ENCODE results near the gene PPP1R9A. TPM values are rescaled to one million over a fixed set of nuclear protein-coding genes. Genes with fewer than 3 reads are reported as not detected.

The PPP1R9A gene
- polyA plus RNA-seq, 1 donor from 2014 or later = 52.8 TPM

DNA sequence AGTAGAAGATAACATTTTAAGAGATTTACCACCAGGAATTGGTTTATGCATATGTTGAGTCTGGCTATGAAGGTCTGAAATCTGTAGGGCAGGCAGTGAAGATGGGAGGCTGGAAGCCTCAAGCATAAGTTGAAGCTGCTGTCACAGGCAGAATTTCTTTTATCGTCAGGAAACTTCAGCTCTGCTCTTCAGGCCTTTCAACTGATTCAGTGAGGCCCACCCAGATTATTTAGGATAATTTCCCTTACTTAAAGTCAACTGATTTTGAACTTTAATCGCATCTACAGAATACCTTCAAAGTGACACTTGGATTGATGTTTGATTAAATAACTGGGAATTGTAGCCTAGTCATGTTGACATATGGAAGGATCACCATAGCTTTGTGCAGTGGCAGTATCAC is 190.5 kb downstream of the PPP1R9A start:
- no peak overlapping the region for H3K9ac ChIP-seq (ENCODE audit: low read length)
- H3K4me2 ChIP-seq (ENCODE audit: low read length) = no peak overlapping the region
- H3K9me3 ChIP-seq (ENCODE audit: low read length) = no peaks in the 10 kb centered on the region
- H2AFZ ChIP-seq (ENCODE audit: low read depth, low read length) = no peak overlapping the region
- TF ChIP-seq, protein P1, sequence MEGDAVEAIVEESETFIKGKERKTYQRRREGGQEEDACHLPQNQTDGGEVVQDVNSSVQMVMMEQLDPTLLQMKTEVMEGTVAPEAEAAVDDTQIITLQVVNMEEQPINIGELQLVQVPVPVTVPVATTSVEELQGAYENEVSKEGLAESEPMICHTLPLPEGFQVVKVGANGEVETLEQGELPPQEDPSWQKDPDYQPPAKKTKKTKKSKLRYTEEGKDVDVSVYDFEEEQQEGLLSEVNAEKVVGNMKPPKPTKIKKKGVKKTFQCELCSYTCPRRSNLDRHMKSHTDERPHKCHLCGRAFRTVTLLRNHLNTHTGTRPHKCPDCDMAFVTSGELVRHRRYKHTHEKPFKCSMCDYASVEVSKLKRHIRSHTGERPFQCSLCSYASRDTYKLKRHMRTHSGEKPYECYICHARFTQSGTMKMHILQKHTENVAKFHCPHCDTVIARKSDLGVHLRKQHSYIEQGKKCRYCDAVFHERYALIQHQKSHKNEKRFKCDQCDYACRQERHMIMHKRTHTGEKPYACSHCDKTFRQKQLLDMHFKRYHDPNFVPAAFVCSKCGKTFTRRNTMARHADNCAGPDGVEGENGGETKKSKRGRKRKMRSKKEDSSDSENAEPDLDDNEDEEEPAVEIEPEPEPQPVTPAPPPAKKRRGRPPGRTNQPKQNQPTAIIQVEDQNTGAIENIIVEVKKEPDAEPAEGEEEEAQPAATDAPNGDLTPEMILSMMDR (IDR thresholded peaks at IDR 0.05; ENCODE audit: poor library complexity, severe bottlenecking) = no peak
- TF ChIP-seq POLR2AphosphoS5 (IDR thresholded peaks at IDR 0.05) (no peak), EZH2 (IDR thresholded peaks at IDR 0.05; ENCODE audit: borderline replicate concordance, insufficient read depth, low read length, poor library complexity, severe bottlenecking) (no peak), SMC3 (conservative IDR thresholded peaks at IDR 0.05; ENCODE audit: poor library complexity) (no peak), MXI1 (conservative IDR thresholded peaks at IDR 0.05; ENCODE audit: poor library complexity, severe bottlenecking) (no peak), RAD21 (conservative IDR thresholded peaks at IDR 0.05) (no peak), REST (IDR thresholded peaks at IDR 0.05; ENCODE audit: borderline replicate concordance) (no peak), TAF1 (IDR thresholded peaks at IDR 0.05; ENCODE audit: low read depth) (no peak), EP300 (conservative IDR thresholded peaks at IDR 0.05; ENCODE audit: poor library complexity, severe bottlenecking) (no peak)
- no peaks in the 10 kb centered on the region for H3K9me2 ChIP-seq (ENCODE audit: insufficient read depth, low read length)
- H3F3A ChIP-seq (ENCODE audit: insufficient read depth, low read length, poor library complexity, severe bottlenecking) = no peaks in the 10 kb centered on the region
- H3K79me2 ChIP-seq (replicated peaks; ENCODE audit: insufficient read depth, low read length) = no peaks in the 10 kb centered on the region
- no peaks in the 10 kb centered on the region for H3K27me3 ChIP-seq (ENCODE audit: insufficient read depth, low read depth, low read length)
- H3K27ac ChIP-seq (ENCODE audit: low read length) = no peak overlapping the region
- H4K20me1 ChIP-seq (ENCODE audit: insufficient read depth) = no peaks in the 10 kb centered on the region
- no peaks in the 10 kb centered on the region for H3K36me3 ChIP-seq (ENCODE audit: insufficient read depth, low read length)
- H3K4me3 ChIP-seq (ENCODE audit: low read length) = no peak overlapping the region

DNA sequence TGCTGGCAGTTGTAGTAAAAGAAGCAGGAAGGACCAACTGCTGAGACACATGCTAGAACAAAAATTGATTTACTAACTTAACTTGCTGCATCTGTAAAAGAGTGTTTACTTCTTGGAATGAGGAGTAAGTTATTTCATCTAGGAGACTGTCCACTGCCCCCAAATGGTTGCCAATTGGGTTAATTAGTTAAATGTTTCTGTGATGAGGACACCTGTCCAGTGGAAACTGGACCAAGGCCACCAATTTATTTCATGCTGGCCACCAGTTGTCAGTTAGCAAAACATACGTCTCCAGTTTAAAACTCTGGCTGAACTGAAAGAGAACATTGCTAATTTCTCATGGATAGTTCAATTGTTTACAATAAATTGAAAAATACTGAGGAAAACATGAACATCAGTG is 191.7 kb downstream of the PPP1R9A start:
- Histone ChIP-seq H4K20me1 (ENCODE audit: insufficient read depth) (no peaks in the 10 kb centered on the region), H3K9me2 (ENCODE audit: insufficient read depth, low read length) (no peaks in the 10 kb centered on the region), H3K27me3 (ENCODE audit: insufficient read depth, low read depth, low read length) (no peaks in the 10 kb centered on the region), H3K9me3 (ENCODE audit: low read length) (no peaks in the 10 kb centered on the region), H2AFZ (ENCODE audit: low read depth, low read length) (no peak overlapping the region), H3K9ac (ENCODE audit: low read length) (no peak overlapping the region), H3K79me2 (replicated peaks; ENCODE audit: insufficient read depth, low read length) (no peaks in the 10 kb centered on the region), H3K27ac (ENCODE audit: low read length) (no peak overlapping the region), H3K4me2 (ENCODE audit: low read length) (no peak overlapping the region), H3K4me3 (ENCODE audit: low read length) (no peak overlapping the region), H3K36me3 (ENCODE audit: insufficient read depth, low read length) (no peaks in the 10 kb centered on the region), H3F3A (ENCODE audit: insufficient read depth, low read length, poor library complexity, severe bottlenecking) (no peaks in the 10 kb centered on the region)
- TF ChIP-seq SMC3 (conservative IDR thresholded peaks at IDR 0.05; ENCODE audit: poor library complexity) (no peak), POLR2AphosphoS5 (IDR thresholded peaks at IDR 0.05) (no peak), TAF1 (IDR thresholded peaks at IDR 0.05; ENCODE audit: low read depth) (no peak), REST (IDR thresholded peaks at IDR 0.05; ENCODE audit: borderline replicate concordance) (no peak), MXI1 (conservative IDR thresholded peaks at IDR 0.05; ENCODE audit: poor library complexity, severe bottlenecking) (no peak), RAD21 (conservative IDR thresholded peaks at IDR 0.05) (no peak), EZH2 (IDR thresholded peaks at IDR 0.05; ENCODE audit: borderline replicate concordance, insufficient read depth, low read length, poor library complexity, severe bottlenecking) (no peak), EP300 (conservative IDR thresholded peaks at IDR 0.05; ENCODE audit: poor library complexity, severe bottlenecking) (no peak)
- TF ChIP-seq, protein P1 (IDR thresholded peaks at IDR 0.05; ENCODE audit: poor library complexity, severe bottlenecking) = no peak

Measured in neural cell (in vitro differentiated cells).